Measurements from ENCODE around the gene CCL20.
"Not testable (repeated sequence)": the region's sequence is repeated elsewhere in the genome, so short reads cannot be mapped to it uniquely, and the experiment has no call there.

DNA sequence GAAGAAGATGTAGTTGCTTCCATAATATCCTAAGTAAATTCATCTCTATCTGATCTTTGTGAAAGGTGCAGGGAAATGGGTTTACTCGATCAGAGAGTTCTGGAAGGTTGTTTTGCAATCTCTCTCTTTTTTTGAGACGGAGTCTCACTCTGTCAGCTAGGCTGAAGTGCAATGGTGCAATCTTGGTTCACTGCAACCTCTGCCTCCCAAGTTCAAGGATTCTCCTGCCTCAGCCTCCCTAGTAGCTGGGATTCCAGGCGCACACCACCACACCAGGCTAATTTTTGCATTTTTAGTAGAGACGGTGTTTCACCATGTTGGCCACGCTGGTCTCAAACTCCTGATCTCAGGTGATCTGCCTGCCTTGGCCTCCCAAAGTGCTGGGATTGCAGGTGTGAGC, 16.9 kb upstream of the CCL20 start:
- TF ChIP-seq, protein P1, sequence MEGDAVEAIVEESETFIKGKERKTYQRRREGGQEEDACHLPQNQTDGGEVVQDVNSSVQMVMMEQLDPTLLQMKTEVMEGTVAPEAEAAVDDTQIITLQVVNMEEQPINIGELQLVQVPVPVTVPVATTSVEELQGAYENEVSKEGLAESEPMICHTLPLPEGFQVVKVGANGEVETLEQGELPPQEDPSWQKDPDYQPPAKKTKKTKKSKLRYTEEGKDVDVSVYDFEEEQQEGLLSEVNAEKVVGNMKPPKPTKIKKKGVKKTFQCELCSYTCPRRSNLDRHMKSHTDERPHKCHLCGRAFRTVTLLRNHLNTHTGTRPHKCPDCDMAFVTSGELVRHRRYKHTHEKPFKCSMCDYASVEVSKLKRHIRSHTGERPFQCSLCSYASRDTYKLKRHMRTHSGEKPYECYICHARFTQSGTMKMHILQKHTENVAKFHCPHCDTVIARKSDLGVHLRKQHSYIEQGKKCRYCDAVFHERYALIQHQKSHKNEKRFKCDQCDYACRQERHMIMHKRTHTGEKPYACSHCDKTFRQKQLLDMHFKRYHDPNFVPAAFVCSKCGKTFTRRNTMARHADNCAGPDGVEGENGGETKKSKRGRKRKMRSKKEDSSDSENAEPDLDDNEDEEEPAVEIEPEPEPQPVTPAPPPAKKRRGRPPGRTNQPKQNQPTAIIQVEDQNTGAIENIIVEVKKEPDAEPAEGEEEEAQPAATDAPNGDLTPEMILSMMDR (IDR thresholded peaks at IDR 0.05; ENCODE audit: insufficient read depth, low read depth, low read length) = not testable (repeated sequence)
- TF ChIP-seq EZH2 (IDR thresholded peaks at IDR 0.05; ENCODE audit: insufficient read depth, low read length) = not testable (repeated sequence)

Data from astrocyte (in vitro differentiated cells and primary cell).